HG03558 (cell line): Measurements from ENCODE around the gene LGR4.

Experiments used
- ATAC-seq: cut with Tn5 transposase; IDR thresholded peaks from one replicate; pipeline ENCODE4 v1.9.1; 2021; ENCODE audit warnings: moderate number of reproducible peaks; ENCODE audit not compliant: unreplicated experiment; ENCODE audit errors: extremely low read depth

The LGR4 gene

DNA sequence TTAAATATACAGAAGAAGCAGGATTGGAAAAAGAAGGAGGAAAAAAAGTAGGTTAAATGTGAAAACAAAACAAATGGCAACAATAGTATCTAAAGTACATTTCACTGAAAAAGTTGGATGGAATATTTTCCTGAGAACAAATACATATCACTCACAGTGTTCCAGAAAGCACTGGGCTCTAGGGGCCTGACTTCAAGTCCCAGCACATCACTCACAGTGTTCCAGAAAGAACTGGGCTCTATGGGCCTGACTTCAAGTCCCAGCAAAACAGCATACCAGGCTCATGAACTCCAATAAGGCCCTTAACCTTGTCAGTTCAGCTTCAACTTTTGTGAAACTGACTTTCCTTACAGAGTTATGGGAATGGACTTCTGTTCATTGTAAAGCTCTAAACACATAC lies 63.5 kb downstream of the LGR4 start:
- no peak for ATAC-seq

DNA sequence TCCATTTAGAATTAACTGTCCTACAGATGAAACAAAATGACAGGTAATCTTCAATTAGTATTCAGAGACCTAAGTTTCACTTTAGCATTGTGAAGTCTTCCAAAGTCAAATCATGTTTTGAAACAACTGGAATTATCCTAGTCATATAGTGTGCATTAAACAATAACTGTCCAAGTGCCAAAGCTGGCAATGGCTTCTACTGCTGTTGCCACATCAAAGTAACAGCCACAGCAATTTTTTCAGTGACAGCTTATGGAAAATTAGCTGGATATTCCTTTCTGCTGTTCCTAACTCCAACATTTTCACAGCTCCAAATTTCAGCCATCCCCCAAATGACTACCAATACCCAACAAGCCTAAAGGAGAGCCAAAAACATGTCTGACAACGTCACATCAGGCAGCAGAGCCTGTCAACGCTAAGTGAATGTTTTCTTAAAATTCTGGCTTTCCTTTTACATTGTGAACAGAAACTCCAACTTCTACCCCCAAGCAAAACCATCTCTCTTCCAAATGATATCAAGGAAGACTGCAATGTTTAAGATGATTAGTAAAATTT lies 64.3 kb downstream of the LGR4 start:
- ATAC-seq = no peak

DNA sequence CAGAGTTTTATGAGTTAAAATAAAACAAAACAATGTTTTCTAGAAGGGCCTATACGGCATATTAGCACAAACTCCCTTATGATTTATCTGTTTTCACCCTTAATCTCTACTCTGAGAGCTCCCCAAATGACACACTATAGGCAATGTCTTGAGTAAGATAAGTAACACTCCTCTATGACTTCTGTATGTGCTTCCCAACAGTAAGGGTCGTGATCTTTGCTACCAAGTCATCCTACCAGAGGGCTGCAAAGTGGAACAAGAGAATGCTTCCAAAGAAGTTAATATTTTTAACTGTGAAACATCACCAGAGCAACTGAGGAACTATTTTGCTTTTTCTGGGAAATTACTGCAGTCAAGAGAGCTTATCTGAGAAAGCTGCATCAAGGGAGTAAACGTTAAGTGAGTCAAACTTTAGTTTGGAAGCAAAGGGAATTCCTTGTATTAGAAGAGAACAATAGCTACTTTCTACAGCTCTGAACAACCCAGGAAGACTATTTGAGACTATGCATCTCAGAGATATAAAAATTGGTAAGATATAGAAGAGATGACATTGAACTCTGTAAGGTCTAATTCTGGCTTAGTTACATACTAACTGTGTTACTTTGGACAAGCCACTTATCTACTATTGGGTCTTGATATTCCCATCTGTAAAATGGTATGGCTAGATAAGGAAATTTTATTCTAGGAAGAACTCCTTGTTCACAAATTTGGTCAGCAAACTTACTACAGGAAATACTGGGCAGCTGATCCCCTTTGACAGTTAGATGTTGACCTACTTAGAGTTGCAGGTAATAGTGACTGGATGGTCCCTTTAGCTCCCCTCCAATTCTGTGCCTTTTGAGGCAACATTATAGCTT lies 65.9 kb downstream of the LGR4 start:
- ATAC-seq = no peak

DNA sequence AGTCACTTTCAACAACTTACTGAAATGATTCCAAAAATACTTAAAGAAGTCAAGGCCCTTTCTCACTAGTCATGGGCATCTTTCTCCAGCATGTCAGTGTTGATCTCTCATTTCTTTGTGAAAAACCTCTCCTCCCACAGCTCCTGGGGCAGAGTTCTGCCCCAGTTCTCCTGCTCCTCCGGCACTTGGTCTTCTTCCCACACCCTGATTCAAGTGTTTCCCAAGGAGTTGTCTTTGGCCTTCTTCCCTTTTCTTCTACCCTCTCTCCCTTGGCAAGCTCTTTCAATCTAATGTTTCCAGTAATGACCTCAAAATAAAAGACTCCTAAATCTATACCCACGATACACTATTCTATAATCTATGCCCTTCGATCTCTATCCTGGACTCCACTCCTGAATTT lies 67.5 kb downstream of the LGR4 start:
- no peak for ATAC-seq

DNA sequence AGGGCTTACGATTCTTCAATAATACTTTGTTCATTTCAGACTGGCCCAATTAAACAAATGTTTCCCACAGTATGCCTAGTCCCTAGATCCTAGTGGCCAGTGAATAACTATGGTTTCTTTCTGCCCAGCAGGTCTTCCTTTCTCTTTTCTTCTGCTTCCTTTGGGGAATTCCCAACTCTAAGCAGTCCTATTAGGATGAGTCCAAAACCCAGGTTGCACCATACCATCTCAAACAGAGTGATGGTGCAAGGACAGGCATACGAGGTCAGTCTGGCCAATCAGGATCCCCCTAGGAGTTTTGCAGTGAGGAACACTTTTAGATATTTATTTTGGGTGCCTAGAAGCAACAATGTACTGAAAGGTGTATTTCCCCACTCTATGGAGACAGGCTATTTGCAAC lies 68.2 kb downstream of the LGR4 start:
- no peak for ATAC-seq

GRCh38 chr11:27403195-27403594 lies 69.4 kb downstream of the LGR4 start:
- ATAC-seq = no peak

DNA sequence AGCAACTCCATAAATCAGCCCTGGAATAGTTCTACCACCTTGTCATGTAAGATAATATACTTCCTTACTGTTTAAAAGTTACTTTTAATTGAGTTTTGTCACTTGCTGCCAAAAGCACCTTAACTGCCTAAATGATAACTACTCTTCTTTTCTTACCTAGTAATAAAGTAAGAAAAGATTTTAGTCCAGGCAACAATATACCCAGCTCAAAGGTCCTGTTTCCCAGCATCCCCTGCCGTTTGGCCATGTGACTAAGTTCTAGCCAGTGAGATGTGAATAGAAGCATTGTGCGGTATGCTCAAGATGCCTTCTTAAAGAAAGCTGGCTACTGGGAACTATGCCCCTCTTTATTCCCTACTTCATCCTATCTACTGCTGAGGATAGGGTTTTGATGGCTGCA lies 70.1 kb downstream of the LGR4 start:
- ATAC-seq = no peak

GRCh38 chr11:27401833-27402316 lies 70.7 kb downstream of the LGR4 start:
- ATAC-seq = no peak

DNA sequence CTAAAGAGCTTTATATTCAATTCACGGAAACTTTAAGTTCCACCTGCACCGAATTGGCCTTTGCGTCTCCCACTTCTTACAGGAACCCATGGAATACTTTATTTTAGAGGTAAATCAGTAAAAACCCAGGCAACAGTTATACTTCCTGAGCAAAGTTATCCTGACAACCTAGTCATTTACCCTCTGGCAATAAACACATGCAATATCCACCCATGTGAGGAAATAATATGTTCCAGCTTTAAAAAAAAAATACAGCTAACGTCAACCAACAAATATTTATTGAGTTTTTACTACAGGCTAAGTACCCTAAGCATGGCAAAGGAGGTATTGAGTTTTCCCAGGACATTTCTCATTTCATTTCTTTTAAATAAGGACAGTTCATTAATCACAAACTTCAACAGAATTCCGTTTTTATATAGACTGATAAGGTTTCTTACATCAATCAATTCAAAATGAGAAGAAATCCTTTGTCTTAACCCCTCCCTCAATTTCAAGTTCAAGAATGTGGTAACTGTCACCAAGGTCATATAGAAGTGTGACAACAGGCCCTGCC lies 71.2 kb downstream of the LGR4 start:
- ATAC-seq = no peak

GRCh38 chr11:27398400-27398770 lies 74.2 kb downstream of the LGR4 start:
- ATAC-seq = no peak

- no peak for ATAC-seq
These were observed 74.8 kb downstream of the LGR4 start for GRCh38 chr11:27397624-27398399.

DNA sequence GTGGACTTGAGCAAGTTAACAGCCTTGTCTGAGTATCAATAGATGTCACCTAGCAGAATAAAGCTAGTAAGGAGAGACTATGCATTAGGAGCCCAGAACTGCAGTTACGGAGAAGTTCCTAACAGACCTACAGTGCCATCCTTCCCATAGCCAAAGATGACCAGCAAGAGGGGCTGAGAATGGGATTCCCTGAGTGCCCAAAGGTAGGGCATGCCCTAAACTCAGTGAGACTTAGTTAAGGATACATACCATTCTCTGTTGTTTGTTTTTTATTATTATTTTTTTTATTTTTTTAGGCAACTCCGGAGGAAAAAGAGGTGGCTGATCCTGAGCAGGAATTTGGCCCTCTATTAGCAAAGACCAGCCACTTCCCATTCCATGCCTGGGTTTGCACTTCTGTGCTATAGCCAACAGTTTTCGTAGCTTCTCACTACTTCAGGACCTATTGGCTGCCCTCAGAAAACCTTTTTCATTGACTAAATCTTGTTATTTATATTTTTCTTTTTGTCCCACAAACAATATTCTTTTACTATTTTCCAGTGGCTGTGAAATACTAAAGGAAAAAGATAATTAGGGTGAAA lies 76.2 kb downstream of the LGR4 start:
- ATAC-seq = no peak

DNA sequence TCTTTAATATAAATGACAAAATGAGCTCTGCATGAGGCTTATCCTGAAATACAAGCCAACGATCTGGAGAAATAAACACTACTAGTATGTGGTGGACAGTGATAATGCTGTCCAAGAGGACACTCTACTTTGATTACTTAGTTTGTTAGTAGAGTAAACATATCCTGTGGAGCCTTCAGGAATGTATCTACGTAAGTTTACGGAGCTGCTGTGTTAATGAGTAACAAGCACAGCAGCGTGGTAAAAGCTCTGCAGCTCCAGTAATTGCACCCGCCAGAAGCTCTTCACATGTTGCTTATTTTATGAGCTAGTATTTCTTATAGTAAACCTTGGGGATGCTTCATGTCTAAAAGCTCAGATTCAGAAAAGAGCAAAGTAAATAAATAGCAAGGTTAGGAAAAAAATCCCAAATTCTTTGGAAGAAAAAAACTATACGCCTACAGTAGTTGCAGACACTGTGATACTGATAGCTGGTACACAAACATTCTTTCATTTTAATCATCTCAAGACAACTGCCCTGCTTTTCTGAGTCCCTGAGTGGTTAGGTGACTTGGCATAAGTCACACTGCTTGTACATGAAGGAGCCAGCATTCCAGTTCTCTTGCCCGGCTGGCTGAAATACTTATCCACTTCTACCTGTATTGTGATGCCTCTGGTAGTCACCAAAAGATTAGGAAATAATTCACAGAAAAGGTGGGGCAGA lies 76.9 kb downstream of the LGR4 start:
- no peak for ATAC-seq

- ATAC-seq = no peak
These were observed 77.8 kb downstream of the LGR4 start for GRCh38 chr11:27394781-27395228.

DNA sequence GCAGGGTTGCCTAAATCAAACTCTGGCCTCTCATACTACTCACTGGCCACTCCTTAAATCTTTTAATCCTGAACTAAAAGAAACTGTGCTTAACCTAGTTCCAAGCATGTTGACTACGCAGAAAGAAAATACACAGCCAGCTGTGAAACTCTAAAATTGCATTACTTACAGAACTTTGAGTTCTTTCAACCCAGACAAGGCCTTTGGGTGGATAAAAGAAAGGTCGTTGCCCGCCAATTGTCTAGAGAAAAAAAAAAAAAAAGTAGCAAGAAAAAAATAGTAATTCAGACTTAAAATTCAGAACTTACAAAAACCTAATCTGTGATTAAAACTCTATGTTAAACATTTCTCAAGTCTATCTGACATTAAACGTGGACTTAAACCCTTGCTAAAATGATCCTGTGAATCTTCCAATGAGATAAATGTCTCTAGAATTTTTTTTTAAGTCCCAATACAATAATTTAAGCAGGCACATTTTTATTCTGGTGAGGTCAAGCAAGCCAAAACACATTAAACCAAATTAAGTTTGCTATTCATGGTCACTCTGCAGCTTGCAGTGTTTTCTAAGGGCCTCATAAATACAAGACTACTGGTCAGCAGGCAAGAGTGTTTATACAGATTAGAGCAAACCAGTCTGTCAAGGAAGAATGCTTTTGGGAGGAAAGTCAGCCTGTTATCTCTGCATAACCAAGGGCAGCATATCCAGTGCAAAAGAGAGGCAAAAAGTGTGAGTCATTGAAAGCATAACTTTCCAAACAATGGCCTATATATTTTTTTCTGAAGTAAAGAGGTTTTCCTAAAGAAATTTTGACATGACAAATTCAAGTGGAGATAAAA lies 80.1 kb downstream of the LGR4 start:
- ATAC-seq = no peak

GRCh38 chr11:27391331-27392015 lies 81.1 kb downstream of the LGR4 start:
- ATAC-seq = no peak

- no peak for ATAC-seq
These were observed 82.0 kb downstream of the LGR4 start for GRCh38 chr11:27390318-27391295.
